NK-92 (cell line): Measurements from ENCODE around the gene BOK.
"Not testable (repeated sequence)": the region's sequence is repeated elsewhere in the genome, so short reads cannot be mapped to it uniquely, and the experiment has no call there.

Experiments
- DNase-seq: peaks from one replicate; lab custom pipeline; 2025; ENCODE audit not compliant: unreplicated experiment; lab: John Stamatoyannopoulos, UW

BOK gene

GRCh38 chr2:241555711-241556110, 2.8 kb upstream of the BOK start:
- no peak for DNase-seq

DNA sequence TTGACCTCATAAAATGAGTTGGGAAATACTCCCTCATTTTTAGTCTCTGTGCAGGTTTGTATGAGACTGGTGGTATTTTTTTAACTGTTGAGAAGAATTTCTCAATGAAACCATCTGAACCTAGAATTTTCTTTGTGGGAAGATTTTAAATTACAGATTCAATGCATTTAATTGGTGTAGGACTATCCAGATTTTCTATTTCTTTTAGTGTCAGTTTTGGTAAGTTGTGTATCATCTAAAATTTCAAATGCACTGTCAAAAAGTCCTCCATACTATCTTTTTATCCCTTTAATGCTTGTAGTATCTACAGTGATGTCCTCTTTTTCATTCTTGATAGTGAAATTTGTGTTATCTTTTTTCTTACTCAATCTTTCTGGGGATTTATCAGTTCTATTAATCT, 1.8 kb upstream of the BOK start:
- no peak for DNase-seq

GRCh38 chr2:241559323-241560161, 997 bp downstream of the BOK start:
- no peak for DNase-seq

GRCh38 chr2:241560162-241560882, 1.8 kb downstream of the BOK start:
- no peak for DNase-seq

DNA sequence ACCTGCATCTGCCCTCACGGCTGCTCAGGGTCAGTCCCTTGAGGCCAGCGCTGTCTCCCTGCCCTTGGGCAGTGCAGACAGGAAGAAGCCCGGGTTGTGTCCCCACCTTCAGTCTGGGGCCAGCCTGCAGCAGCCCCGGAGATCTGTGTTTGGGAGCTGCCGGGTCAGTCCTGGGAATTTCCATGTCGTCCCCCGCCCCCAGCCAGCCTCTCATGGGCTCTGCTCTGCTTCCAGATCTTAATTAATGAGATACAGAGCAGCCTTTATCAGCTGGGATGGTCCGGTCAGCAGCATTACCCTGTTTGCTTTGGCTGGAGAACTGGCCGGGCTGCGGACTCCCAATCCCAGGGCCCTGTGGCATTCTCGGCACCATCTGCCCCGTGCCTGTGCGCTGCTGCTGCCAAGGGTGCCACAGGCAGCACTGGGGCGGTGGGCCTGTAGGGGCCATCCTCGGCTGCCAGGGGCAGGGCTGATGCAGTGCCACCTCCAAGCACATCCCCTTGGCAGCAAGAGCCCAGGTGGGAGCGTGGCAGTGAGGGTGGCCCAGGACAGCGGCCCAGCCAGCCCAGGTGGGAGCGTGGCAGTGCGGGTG, 2.4 kb downstream of the BOK start:
- DNase-seq = no peak

GRCh38 chr2:241561832-241562231, 3.3 kb downstream of the BOK start:
- no peak for DNase-seq

GRCh38 chr2:241562269-241562891, 3.8 kb downstream of the BOK start:
- DNase-seq = no peak

DNA sequence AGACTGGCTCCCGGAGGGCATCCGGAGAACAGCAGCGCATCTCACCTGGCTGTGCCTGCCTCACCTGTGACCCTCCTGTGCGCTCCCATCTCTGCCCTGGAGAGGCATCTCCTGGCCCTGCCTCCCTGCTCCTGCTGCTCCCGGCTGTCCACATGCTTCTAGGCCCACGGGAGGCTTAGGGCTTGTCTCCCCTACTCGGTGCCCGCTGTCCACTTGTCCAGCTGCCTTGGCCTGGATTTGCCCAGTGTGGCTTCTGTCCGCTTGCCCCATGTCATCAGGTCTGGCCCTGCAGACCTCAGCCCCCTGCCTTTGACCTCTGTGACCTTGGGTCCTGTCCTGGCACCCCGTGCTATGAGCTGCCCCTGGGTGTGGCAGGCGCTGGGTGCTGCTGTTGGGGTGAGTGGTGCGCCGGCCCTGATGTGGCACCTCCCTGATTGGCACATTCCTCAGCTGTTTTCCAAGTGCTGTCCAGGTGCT, 4.5 kb downstream of the BOK start:
- no peak for DNase-seq

- no peak for DNase-seq
Measured at GRCh38 chr2:241563571-241563980, 5.0 kb downstream of the BOK start.

GRCh38 chr2:241563981-241564595, 5.5 kb downstream of the BOK start:
- DNase-seq = no peak

DNA sequence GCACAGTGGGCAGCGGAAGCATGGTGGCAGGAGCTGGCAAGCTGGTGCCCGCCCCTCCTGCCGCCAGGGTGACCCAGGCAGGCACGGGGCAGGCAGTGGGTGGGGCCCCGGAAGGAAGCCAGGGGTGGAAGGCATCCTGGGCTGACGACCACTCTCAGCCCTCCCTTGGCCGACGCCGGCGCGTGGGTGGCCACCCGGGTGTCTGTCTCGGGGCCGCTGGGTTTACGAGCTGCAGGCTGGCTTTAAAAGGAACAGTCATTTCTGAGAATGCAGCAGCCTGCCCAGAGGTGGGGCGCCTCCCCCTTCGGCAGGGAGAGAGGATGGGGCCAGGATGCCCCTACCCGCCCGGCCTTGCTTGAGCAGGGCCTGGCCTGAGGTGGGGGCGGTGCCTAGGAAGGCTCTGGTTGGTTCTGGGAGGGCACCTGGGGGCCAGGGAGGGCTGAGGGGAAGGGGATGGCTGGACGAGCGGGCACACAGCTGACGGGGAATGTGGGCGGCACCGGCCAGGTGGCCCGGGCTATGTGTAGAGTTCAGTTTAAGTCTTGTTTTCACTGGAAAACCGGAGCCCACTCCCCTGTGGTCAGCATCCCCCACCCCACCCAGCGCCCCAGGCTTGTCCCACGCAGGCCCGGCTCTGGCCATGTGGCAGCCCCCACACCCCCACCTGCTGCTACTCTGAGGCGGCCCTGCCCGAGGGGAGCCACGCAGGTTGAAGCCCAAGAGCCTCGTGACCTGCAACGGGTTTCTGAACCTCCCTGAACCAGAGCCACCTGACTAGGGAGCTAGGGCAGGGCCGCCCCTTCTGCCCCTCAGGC, 6.3 kb downstream of the BOK start:
- no peak for DNase-seq

DNA sequence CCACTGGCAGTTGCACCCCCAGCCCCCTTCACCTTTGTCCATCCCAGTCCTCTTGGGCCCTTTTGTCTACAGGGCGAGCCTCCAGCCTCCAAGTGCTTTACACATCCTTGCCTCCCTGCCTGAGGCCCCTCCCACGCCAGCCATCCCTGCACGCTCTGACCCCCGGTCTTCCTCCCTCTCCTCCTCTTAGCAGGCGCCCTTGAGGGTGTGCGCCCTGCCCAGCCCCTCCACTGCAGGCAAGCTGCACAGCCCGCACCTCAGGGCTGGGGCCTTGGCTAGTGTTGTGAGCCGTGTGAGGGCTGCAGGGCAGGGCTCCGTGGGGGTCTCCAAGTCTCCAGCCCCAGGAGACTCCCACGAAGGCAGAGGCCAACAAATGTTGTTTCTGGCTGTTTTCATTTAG, 6.9 kb downstream of the BOK start:
- DNase-seq = no peak

- DNase-seq = not testable (repeated sequence)
Measured at GRCh38 chr2:241566021-241566420, 7.5 kb downstream of the BOK start.

- no peak for DNase-seq
Measured at GRCh38 chr2:241566468-241566867, 7.9 kb downstream of the BOK start.

GRCh38 chr2:241567266-241567665, 8.7 kb downstream of the BOK start:
- DNase-seq = not testable (repeated sequence)

- DNase-seq = no peak
Measured at GRCh38 chr2:241567776-241568175, 9.2 kb downstream of the BOK start.

GRCh38 chr2:241568726-241569125, 10.2 kb downstream of the BOK start:
- DNase-seq = no peak

GRCh38 chr2:241569831-241570281, 11.3 kb downstream of the BOK start:
- no peak for DNase-seq

DNA sequence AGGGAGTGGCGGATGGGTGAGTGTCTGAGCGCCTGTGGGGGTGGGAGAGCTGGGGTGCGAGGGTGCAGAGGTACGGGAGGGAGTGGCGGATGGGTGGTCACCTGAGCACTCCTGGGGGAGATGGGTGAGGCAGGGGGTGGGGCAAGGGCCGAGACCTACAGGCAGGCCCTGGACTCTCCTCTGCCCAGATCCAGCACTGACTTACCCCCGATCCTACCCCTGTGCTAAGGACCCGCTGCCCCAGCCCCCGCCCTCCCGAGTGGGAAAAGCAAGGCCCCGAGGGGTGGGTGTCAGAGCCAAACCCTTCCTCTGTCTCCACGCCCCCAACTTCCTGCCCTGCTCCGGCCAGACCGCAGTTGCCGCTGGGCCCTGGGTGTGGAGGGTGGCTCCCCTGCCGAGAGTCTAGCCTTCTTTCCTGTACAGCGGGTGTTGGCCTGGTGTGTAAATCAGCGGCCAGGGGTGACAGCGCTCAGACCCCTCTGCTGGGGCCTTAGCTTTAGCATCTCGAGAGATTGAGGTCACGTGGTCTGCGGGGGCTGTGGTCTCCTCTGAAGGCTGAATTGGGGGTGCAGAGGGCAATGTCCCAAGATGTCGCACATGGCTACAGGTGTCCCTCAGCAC, 12.5 kb downstream of the BOK start:
- DNase-seq = no peak
